ENCODE measurements around the gene OBSCN.

OBSCN gene

GRCh38 chr1:228346731-228347130 lies 138.9 kb downstream of the OBSCN start:
- no peak for TF ChIP-seq CTCF (IDR thresholded peaks at IDR 0.05; ENCODE audit: control insufficient read depth, extremely low read depth, insufficient read depth)
- no peak for DNase-seq (ENCODE audit: low read depth)
- no peak overlapping the region for H3K4me3 ChIP-seq (ENCODE audit: low read depth, low read length)

- no peak for DNase-seq (ENCODE audit: low read depth)
- TF ChIP-seq CTCF (IDR thresholded peaks at IDR 0.05; ENCODE audit: control insufficient read depth, extremely low read depth, insufficient read depth) = no peak
- H3K4me3 ChIP-seq (ENCODE audit: low read depth, low read length) = no peak overlapping the region
These were observed 139.3 kb downstream of the OBSCN start for GRCh38 chr1:228347181-228347580.

- DNase-seq (ENCODE audit: low read depth) = no peak
- H3K4me3 ChIP-seq (ENCODE audit: low read depth, low read length) = no peak overlapping the region
- TF ChIP-seq CTCF (IDR thresholded peaks at IDR 0.05; ENCODE audit: control insufficient read depth, extremely low read depth, insufficient read depth) = no peak
These were observed 141.0 kb downstream of the OBSCN start for GRCh38 chr1:228348708-228349467.

- TF ChIP-seq CTCF (IDR thresholded peaks at IDR 0.05; ENCODE audit: control insufficient read depth, extremely low read depth, insufficient read depth) = no peak
- no peak overlapping the region for H3K4me3 ChIP-seq (ENCODE audit: low read depth, low read length)
- DNase-seq (ENCODE audit: low read depth) = no peak
These were observed 141.9 kb downstream of the OBSCN start for GRCh38 chr1:228349701-228350171.

- no peak for DNase-seq (ENCODE audit: low read depth)
- no peak for TF ChIP-seq CTCF (IDR thresholded peaks at IDR 0.05; ENCODE audit: control insufficient read depth, extremely low read depth, insufficient read depth)
- no peak overlapping the region for H3K4me3 ChIP-seq (ENCODE audit: low read depth, low read length)
These were observed 142.4 kb downstream of the OBSCN start for GRCh38 chr1:228350179-228350742.

GRCh38 chr1:228350831-228351781 lies 143.3 kb downstream of the OBSCN start:
- DNase-seq (ENCODE audit: low read depth) = no peak
- no peak for TF ChIP-seq CTCF (IDR thresholded peaks at IDR 0.05; ENCODE audit: control insufficient read depth, extremely low read depth, insufficient read depth)
- no peak overlapping the region for H3K4me3 ChIP-seq (ENCODE audit: low read depth, low read length)

Data from LNCaP clone FGC (cell line).